ENCODE results near the gene KLHL6. TPM values are rescaled to one million over a fixed set of nuclear protein-coding genes. Genes with fewer than 3 reads are reported as not detected.
"Not testable (repeated sequence)": the region's sequence is repeated elsewhere in the genome, so short reads cannot be mapped to it uniquely, and the experiment has no call there.

Gene KLHL6
- total RNA-seq, 4 donors from 2014 or later = 0.60 to 17.0 (median 2.7) TPM

- in situ Hi-C loops (cut with MboI; ENCODE audit: low pct_ligation_motif_present in 1 of 4, low pct_unique_long_range_greater_than_20kb in 1 of 4, low sequenced_read_pairs in 3 of 4) (no loop called here), intact Hi-C loops (cut with DNase I; ENCODE audit: low total_unique reads) (no loop called here)
- no peaks in the 10 kb centered on the region for H3K27me3 ChIP-seq
- no peaks in the 10 kb centered on the region for H3K36me3 ChIP-seq
- TF ChIP-seq POLR2AphosphoS5 (IDR thresholded peaks at IDR 0.05) (no peak), POLR2A (IDR thresholded peaks at IDR 0.05) (no peak), EP300 (IDR thresholded peaks at IDR 0.05; ENCODE audit: low read depth) (no peak), CTCF (IDR thresholded peaks at IDR 0.05) (no peak)
- H3K27ac ChIP-seq = no peak overlapping the region
- WGBS, 2 donors (ENCODE audit: low coverage in 1 of 2) = 40 to 42% methylated on average over 3 to 6 of the region's 6 CpGs
- no peaks in the 10 kb centered on the region for H3K4me1 ChIP-seq
- H3K4me3 ChIP-seq = no peak overlapping the region
- H3K9me3 ChIP-seq = no peaks in the 10 kb centered on the region
- no peak for DNase-seq
Observed at GRCh38 chr3:183576487-183577107, 21.1 kb upstream of the KLHL6 start.

GRCh38 chr3:183572935-183573334 lies 17.4 kb upstream of the KLHL6 start:
- H3K4me3 ChIP-seq = no peak overlapping the region
- H3K27ac ChIP-seq = no peak overlapping the region
- in situ Hi-C loops (cut with MboI; ENCODE audit: low pct_ligation_motif_present in 1 of 4, low pct_unique_long_range_greater_than_20kb in 1 of 4, low sequenced_read_pairs in 3 of 4) = no loop called here
- no peaks in the 10 kb centered on the region for H3K9me3 ChIP-seq
- H3K36me3 ChIP-seq = no peaks in the 10 kb centered on the region
- WGBS, 2 donors (ENCODE audit: low coverage in 1 of 2) = 85 to 90% methylated on average over 3 of the region's 3 CpGs
- H3K4me1 ChIP-seq = no peaks in the 10 kb centered on the region
- intact Hi-C loops (cut with DNase I; ENCODE audit: low total_unique reads) = no loop called here
- no peak for DNase-seq
- H3K27me3 ChIP-seq = no peaks in the 10 kb centered on the region
- no peak for TF ChIP-seq CTCF (IDR thresholded peaks at IDR 0.05)
- no peak for TF ChIP-seq EP300 (IDR thresholded peaks at IDR 0.05; ENCODE audit: low read depth)
- TF ChIP-seq POLR2AphosphoS5 (IDR thresholded peaks at IDR 0.05) = no peak
- TF ChIP-seq POLR2A (IDR thresholded peaks at IDR 0.05) = no peak

DNA sequence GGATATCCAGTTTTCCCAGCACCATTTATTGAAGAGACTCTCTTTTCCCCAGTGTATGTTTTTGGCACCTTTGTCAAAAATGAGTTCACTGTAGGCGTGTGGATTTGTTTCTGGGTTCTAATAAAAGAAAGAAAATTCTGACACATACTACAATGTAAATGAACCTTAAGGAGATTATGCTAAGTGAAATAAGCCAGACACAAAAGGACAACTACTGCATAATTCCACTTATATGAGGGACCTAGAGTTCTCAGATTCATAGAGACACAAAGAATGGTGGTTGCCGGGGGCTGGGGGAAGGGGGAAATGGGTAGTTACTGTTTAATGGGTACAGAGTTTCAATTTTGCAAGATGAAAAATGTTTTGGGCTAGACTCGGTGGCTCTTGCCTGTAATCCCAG lies 14.7 kb upstream of the KLHL6 start:
- H3K27ac ChIP-seq; H3K9me3 ChIP-seq; H3K4me1 ChIP-seq; H3K27me3 ChIP-seq; in situ Hi-C loops (cut with MboI; ENCODE audit: low pct_ligation_motif_present in 1 of 4, low pct_unique_long_range_greater_than_20kb in 1 of 4, low sequenced_read_pairs in 3 of 4); H3K4me3 ChIP-seq; DNase-seq; intact Hi-C loops (cut with DNase I; ENCODE audit: low total_unique reads); H3K36me3 ChIP-seq: not testable (repeated sequence)
- WGBS, 2 donors (ENCODE audit: low coverage in 1 of 2) = 85 to 87% methylated on average over 3 of the region's 3 CpGs

- Histone ChIP-seq H3K27me3 (no peaks in the 10 kb centered on the region), H3K9me3 (no peaks in the 10 kb centered on the region), H3K36me3 (no peaks in the 10 kb centered on the region), H3K4me3 (no peak overlapping the region), H3K4me1 (no peaks in the 10 kb centered on the region), H3K27ac (no peak overlapping the region)
- in situ Hi-C loops (cut with MboI; ENCODE audit: low pct_ligation_motif_present in 1 of 4, low pct_unique_long_range_greater_than_20kb in 1 of 4, low sequenced_read_pairs in 3 of 4) = no loop called here
- 88 to 91% methylated on average over 4 of the region's 4 CpGs for WGBS, 2 donors (ENCODE audit: low coverage in 1 of 2)
- intact Hi-C loops (cut with DNase I; ENCODE audit: low total_unique reads) = no loop called here
- TF ChIP-seq EP300 (IDR thresholded peaks at IDR 0.05; ENCODE audit: low read depth) (no peak), POLR2AphosphoS5 (IDR thresholded peaks at IDR 0.05) (no peak), CTCF (IDR thresholded peaks at IDR 0.05) (no peak), POLR2A (IDR thresholded peaks at IDR 0.05) (no peak)
- DNase-seq = no peak
Observed at GRCh38 chr3:183566880-183567279, 11.4 kb upstream of the KLHL6 start.

GRCh38 chr3:183564046-183564445 lies 8.5 kb upstream of the KLHL6 start:
- in situ Hi-C loops (cut with MboI; ENCODE audit: low pct_ligation_motif_present in 1 of 4, low pct_unique_long_range_greater_than_20kb in 1 of 4, low sequenced_read_pairs in 3 of 4) = no loop called here
- intact Hi-C loops (cut with DNase I; ENCODE audit: low total_unique reads) = no loop called here

More at GRCh38 chr3:183564046-183564445, 8.5 kb upstream of the KLHL6 start:
- Histone ChIP-seq H3K4me3 (no peak overlapping the region), H3K27me3 (no peaks in the 10 kb centered on the region), H3K36me3 (no peaks in the 10 kb centered on the region), H3K9me3 (no peaks in the 10 kb centered on the region), H3K4me1 (no peaks in the 10 kb centered on the region), H3K27ac (no peak overlapping the region)
- TF ChIP-seq EP300 (IDR thresholded peaks at IDR 0.05; ENCODE audit: low read depth) = no peak
- TF ChIP-seq POLR2A (IDR thresholded peaks at IDR 0.05) = no peak
- no peak for TF ChIP-seq CTCF (IDR thresholded peaks at IDR 0.05)
- no peak for TF ChIP-seq POLR2AphosphoS5 (IDR thresholded peaks at IDR 0.05)
- WGBS, 2 donors (ENCODE audit: low coverage in 1 of 2) = 75% methylated on average over 5 of the region's 5 CpGs; no CpG with 5 or more reads in 1 of the 2 donors
- DNase-seq = no peak
